KMS-11 (cell line): ENCODE results near the gene TCF21.
A peak's percentile ranks its signal among the peaks of the same experiment; 100 is the strongest.

Experiments
- H2AFZ ChIP-seq: fragments of 200-600 bp; sonication (generic); 2 replicates; pipeline ENCODE4 v1.6.1; 2016; ENCODE audit warnings: antibody characterized with exemption, mixed run types, low read depth
- H3K27ac ChIP-seq: fragments of 200-600 bp; sonication (generic); 2 replicates; pipeline ENCODE4 v1.6.1; 2016; ENCODE audit warnings: mild to moderate bottlenecking, mixed run types
- H3K27me3 ChIP-seq: fragments of 200-600 bp; sonication (generic); 2 replicates; pipeline ENCODE4 v1.6.1; 2017; ENCODE audit warnings: mild to moderate bottlenecking, low read depth, mixed run types, moderate library complexity; ENCODE audit not compliant: insufficient read depth
- H3K36me3 ChIP-seq: fragments of 200-600 bp; sonication (generic); 2 replicates; pipeline ENCODE4 v1.6.1; 2017; ENCODE audit warnings: mild to moderate bottlenecking, mixed run types; ENCODE audit not compliant: insufficient read depth
- H3K4me1 ChIP-seq: fragments of 200-600 bp; sonication (generic); 2 replicates; pipeline ENCODE4 v1.6.1; 2016; ENCODE audit warnings: mild to moderate bottlenecking, low read depth, mixed run types; ENCODE audit not compliant: poor library complexity, severe bottlenecking
- H3K4me2 ChIP-seq: fragments of 200-600 bp; sonication (generic); 2 replicates; pipeline ENCODE4 v1.7.0; 2016; ENCODE audit warnings: mild to moderate bottlenecking, mixed run types
- H3K4me3 ChIP-seq: fragments of 200-600 bp; sonication (generic); IDR thresholded peaks from 2 replicates; pipeline ENCODE4 v1.6.1; 2017; ENCODE audit warnings: low read depth, low read length, mixed read lengths; ENCODE audit not compliant: insufficient read depth
- H3K79me2 ChIP-seq: fragments of 200-600 bp; sonication (generic); 2 replicates; pipeline ENCODE4 v1.6.1; 2016; ENCODE audit warnings: low read depth, mixed run types; ENCODE audit not compliant: insufficient read depth
- H3K9ac ChIP-seq: fragments of 200-600 bp; sonication (generic); 2 replicates; pipeline ENCODE4 v1.6.1; 2016; ENCODE audit warnings: mild to moderate bottlenecking, mixed run types
- H4K20me1 ChIP-seq: fragments of 200-600 bp; sonication (generic); 2 replicates; pipeline ENCODE4 v1.6.1; 2016; ENCODE audit warnings: mild to moderate bottlenecking, mixed run types; ENCODE audit not compliant: insufficient read depth
- TF ChIP-seq, protein P1 (sequence below): fragments of 200-600 bp; sonication (generic); conservative IDR thresholded peaks from 2 replicates; pipeline ENCODE4 v1.6.1; 2017; ENCODE audit warnings: low read depth, mild to moderate bottlenecking, antibody characterized with exemption, low read length, moderate library complexity, mixed read lengths

Gene TCF21

GRCh38 chr6:133890711-133891148, 1.8 kb downstream of the TCF21 start:
- Histone ChIP-seq H3K4me2 (peak overlapping the region; percentile 97), H3K27me3 (no peaks in the 10 kb centered on the region), H3K36me3 (no peaks in the 10 kb centered on the region), H3K79me2 (no peaks in the 10 kb centered on the region), H4K20me1 (no peaks in the 10 kb centered on the region), H3K27ac (no peak overlapping the region), H3K4me1 (peaks cover 7% of the 10 kb centered on the region), H3K4me3 (no peak overlapping the region), H3K9ac (peak overlapping the region; percentile 25; the same call in 1 of the 2 replicates), H2AFZ (peak overlapping the region; percentile 95)
- TF ChIP-seq, protein P1, sequence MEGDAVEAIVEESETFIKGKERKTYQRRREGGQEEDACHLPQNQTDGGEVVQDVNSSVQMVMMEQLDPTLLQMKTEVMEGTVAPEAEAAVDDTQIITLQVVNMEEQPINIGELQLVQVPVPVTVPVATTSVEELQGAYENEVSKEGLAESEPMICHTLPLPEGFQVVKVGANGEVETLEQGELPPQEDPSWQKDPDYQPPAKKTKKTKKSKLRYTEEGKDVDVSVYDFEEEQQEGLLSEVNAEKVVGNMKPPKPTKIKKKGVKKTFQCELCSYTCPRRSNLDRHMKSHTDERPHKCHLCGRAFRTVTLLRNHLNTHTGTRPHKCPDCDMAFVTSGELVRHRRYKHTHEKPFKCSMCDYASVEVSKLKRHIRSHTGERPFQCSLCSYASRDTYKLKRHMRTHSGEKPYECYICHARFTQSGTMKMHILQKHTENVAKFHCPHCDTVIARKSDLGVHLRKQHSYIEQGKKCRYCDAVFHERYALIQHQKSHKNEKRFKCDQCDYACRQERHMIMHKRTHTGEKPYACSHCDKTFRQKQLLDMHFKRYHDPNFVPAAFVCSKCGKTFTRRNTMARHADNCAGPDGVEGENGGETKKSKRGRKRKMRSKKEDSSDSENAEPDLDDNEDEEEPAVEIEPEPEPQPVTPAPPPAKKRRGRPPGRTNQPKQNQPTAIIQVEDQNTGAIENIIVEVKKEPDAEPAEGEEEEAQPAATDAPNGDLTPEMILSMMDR: no peak

GRCh38 chr6:133891149-133891926, 2.4 kb downstream of the TCF21 start:
- H3K27ac ChIP-seq: no peak overlapping the region
- no peaks in the 10 kb centered on the region for H3K36me3 ChIP-seq
- no peaks in the 10 kb centered on the region for H4K20me1 ChIP-seq
- H3K27me3 ChIP-seq: no peaks in the 10 kb centered on the region
- H3K4me2 ChIP-seq: peak overlapping the region; percentile 97
- H3K4me1 ChIP-seq: peaks cover 7% of the 10 kb centered on the region
- no peaks in the 10 kb centered on the region for H3K79me2 ChIP-seq
- peak overlapping the region; percentile 25; the same call in 1 of the 2 replicates for H3K9ac ChIP-seq
- H2AFZ ChIP-seq: peak overlapping the region; percentile 95
- no peak overlapping the region for H3K4me3 ChIP-seq
- TF ChIP-seq, protein P1: no peak

DNA sequence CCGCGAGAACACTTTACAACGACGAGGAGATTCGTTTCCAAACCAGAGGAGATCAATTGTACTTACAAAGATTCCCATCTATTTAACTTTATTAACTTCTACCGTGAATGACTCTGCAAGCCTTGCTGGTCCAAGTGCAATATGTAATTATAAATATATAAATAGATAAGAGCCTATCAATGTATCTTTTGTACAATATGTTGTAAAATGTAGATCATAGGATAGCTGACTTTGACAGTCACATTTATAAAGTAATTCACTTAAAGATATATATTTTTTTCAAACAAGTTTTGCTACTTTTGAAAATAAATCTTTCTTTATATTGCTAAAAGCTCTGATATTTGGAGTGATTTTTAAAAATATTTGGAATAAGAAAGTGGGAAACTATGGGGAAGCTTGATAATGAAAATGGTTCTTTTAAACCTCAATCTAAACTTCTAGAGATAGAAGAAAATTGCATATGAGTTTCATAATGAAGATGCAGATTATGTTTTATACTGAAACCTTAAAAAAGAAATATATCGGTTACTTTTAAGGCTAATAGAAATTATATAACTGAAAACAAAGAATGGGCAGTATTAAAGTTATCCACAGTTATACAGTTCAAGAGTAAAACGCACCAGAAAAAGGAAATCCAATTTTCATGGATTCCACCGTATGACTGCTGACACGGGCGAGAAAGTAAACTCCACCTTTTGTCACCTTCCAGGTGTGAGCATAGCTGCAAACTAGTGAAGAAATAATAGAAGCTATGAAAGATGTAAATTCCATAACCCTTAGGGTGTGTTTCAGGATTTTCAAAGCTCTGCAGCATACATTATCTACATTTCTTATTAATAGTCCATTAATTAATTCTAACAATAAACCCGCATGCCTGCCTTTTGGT, 3.3 kb downstream of the TCF21 start:
- TF ChIP-seq, protein P1: no peak
- H3K79me2 ChIP-seq: no peaks in the 10 kb centered on the region
- no peak overlapping the region for H3K4me3 ChIP-seq
- no peaks in the 10 kb centered on the region for H4K20me1 ChIP-seq
- no peaks in the 10 kb centered on the region for H3K36me3 ChIP-seq
- H3K4me1 ChIP-seq: peaks cover 7% of the 10 kb centered on the region
- no peak overlapping the region for H3K9ac ChIP-seq
- no peak overlapping the region for H3K27ac ChIP-seq
- H3K27me3 ChIP-seq: no peaks in the 10 kb centered on the region
- H3K4me2 ChIP-seq: peak overlapping the region; percentile 97
- peak overlapping the region; percentile 95 for H2AFZ ChIP-seq

DNA sequence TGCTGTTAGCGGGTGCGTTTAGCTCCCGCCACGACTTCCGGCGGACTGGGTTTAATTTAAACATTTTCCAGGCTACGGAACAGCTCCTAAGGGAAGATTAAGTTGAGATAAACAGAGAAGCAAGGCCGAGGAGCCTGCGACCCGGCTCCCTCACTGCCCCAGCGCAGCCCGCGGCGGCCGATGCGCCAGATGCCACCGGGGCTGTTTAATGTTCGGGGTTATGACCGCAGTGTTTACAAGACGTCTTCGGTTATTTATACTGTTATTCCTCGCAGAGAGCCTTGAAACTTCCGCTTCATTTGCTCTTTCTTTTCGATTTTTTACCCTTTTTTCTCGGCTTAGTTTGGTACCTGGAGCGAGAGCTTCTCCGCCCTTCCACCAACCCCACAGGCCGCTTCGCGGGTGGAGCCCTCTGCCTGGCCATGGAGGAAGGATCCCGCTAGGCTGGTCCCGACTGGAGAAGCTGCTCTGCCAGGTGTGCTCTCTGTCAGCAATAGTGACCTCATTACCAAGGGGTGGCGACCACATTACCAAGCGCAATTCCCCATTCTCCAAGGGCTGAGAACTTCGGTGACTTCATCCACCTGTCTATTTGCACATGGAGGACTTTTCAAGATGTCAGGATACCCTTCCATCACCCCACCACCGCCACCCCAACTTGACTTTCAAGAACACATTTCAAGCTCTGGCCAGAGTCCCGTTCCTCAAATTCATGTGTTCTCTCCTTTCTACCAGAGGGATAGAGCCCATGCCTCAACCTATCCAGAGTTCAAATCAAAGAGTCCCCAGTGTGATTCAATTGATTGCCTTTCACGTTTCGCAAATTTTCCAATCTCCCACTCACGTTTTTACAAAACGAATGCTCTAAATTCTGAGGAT, 4.1 kb downstream of the TCF21 start:
- Histone ChIP-seq H3K79me2 (no peaks in the 10 kb centered on the region), H3K4me2 (no peak overlapping the region), H3K36me3 (no peaks in the 10 kb centered on the region), H3K27ac (no peak overlapping the region), H3K9ac (no peak overlapping the region), H4K20me1 (no peaks in the 10 kb centered on the region), H3K27me3 (no peaks in the 10 kb centered on the region), H2AFZ (no peak overlapping the region), H3K4me1 (peaks cover 7% of the 10 kb centered on the region), H3K4me3 (no peak overlapping the region)
- TF ChIP-seq, protein P1: no peak
